Mucosa of descending colon (tissue), 3 donors: Measurements from ENCODE around the gene TMED5. TPM values are rescaled to one million over a fixed set of nuclear protein-coding genes. Genes with fewer than 3 reads are reported as not detected.

Source experiments
- ATAC-seq: fragments of 200-7000 bp; cut with Tn5 transposase; one replicate; pipeline ENCODE4 v1.9.1; 2020; ENCODE audit warnings: mild to moderate bottlenecking, moderate library complexity
- DNase-seq, 3 donors: peaks; one replicate each; pipeline ENCODE4 v3.0.0-alpha.2; 2020
- H3K36me3 ChIP-seq: fragments of 200-600 bp; one replicate; pipeline ENCODE4 v1.8.0; 2021; ENCODE audit warnings: low read depth, mild to moderate bottlenecking
- H3K4me1 ChIP-seq: fragments of 200-600 bp; one replicate; pipeline ENCODE4 v1.8.0; 2021; ENCODE audit warnings: low read depth, mild to moderate bottlenecking
- H3K4me3 ChIP-seq: fragments of 200-600 bp; one replicate; pipeline ENCODE4 v1.8.0; 2021; ENCODE audit warnings: mild to moderate bottlenecking
- H3K9me3 ChIP-seq: fragments of 200-600 bp; one replicate; pipeline ENCODE4 v1.8.0; 2021; ENCODE audit warnings: mild to moderate bottlenecking
- intact Hi-C, 2 donors: fragments of 100-400 bp; cut with DNase I in 1 of 2; cut with micrococcal nuclease in 1 of 2; formaldehyde crosslinking; loops; one replicate each; pipeline versions ENCODE4 v1.11.0 to v1.11.1; 2022; cut with DNase I, micrococcal nuclease
- total RNA-seq, 3 donors: library from RNA; stranded (reverse); fragmentation: NEBNext Ultra II Directional in 2 of 3; extraction: Animal tissue kit (Norgen Biotek cat#: 25700) in 2 of 3; gene quantifications; one replicate each; pipeline versions ENCODE4 v1.2.1 to v1.2.4, GENCODE V29; 2021 to 2023
- TF ChIP-seq, protein P1 (sequence below): fragments of 200-600 bp; IDR thresholded peaks from one replicate; pipeline ENCODE4 v1.8.0; 2022; ENCODE audit warnings: antibody characterized with exemption, mild to moderate bottlenecking
- donor health status: DM: no; HTN: no; CAD: no; lungs with moderate emphysema.
- donor health status: DM: no; HTN: no; CAD: no.
- donor health status: DM: no; HTN: yes; CAD: no.

Gene TMED5
- total RNA-seq, 3 donors from 2014 or later, result 45.1 to 47.6 (median 45.7) TPM

DNA sequence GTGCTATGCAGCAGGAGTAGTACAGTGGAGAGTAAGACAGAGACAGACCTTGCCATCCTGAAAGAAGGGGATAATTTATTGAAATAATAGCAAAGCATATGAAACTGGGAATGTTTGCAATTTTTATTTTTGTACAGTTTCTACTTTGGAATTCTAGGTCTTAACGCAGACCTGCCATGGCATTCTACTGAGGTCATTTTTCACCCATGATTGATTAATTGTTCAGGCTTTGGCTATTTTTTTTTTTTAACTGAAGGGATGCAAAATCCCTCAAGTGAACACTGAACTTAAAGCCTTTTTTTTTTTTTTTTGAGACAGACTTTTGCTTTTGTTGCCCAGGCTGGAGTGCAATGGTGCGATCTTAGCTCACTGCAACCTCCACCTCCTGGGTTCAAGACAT lies 74.0 kb downstream of the TMED5 start:
- DNase-seq (no peak), ATAC-seq (no peak)
- intact Hi-C loops, result no loop called here
- Histone ChIP-seq H3K4me3 (no peak overlapping the region), H3K4me1 (no peaks in the 10 kb centered on the region), H3K9me3 (no peaks in the 10 kb centered on the region), H3K36me3 (no peaks in the 10 kb centered on the region)
- TF ChIP-seq, protein P1, sequence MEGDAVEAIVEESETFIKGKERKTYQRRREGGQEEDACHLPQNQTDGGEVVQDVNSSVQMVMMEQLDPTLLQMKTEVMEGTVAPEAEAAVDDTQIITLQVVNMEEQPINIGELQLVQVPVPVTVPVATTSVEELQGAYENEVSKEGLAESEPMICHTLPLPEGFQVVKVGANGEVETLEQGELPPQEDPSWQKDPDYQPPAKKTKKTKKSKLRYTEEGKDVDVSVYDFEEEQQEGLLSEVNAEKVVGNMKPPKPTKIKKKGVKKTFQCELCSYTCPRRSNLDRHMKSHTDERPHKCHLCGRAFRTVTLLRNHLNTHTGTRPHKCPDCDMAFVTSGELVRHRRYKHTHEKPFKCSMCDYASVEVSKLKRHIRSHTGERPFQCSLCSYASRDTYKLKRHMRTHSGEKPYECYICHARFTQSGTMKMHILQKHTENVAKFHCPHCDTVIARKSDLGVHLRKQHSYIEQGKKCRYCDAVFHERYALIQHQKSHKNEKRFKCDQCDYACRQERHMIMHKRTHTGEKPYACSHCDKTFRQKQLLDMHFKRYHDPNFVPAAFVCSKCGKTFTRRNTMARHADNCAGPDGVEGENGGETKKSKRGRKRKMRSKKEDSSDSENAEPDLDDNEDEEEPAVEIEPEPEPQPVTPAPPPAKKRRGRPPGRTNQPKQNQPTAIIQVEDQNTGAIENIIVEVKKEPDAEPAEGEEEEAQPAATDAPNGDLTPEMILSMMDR, result no peak

DNA sequence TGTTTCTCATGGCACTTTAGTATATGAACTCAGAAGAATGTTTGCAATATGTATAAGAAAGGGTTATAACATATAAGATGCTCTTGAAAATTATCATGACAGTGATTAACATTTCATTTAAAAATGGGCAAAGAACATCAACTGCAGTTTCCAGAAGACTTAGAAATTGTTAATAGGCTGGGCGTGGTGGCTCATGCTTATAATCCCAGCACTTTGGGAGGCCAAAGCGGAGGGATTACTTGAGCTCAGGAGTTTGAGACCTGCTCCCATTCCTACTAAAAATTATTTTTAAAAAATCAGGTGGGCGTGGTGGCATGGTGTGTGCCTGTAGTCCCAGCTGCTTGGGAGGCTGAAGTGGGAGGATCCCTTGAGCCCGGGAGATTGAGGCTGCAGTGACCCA lies 78.1 kb downstream of the TMED5 start:
- H3K4me1 ChIP-seq, result no peaks in the 10 kb centered on the region
- TF ChIP-seq, protein P1, result no peak
- no peaks in the 10 kb centered on the region for H3K36me3 ChIP-seq
- ATAC-seq, result no peak
- no peak for DNase-seq
- H3K9me3 ChIP-seq, result no peaks in the 10 kb centered on the region
- H3K4me3 ChIP-seq, result no peak overlapping the region
- intact Hi-C loops, result no loop called here

Other genes with a start within 250 kb of the TMED5 start
- 10 to 100 TPM in 2 of 3 donors, 1 to 10 TPM in 1; 7.6 to 20.4 (median 12.8) TPM for gene DIPK1A, start 219.0 kb downstream of the TMED5 start, total RNA-seq
- 10 to 100 TPM; 22.5 to 32.1 (median 23.6) TPM for gene MTF2, start 101.1 kb downstream of the TMED5 start, total RNA-seq
- gene CCDC18, start 311 bp upstream of the TMED5 start, total RNA-seq, result 1 to 10 TPM; 2.7 to 7.7 (median 3.2) TPM
- 10 to 100 TPM; 45.1 to 50.3 (median 47.4) TPM for gene DR1, start 165.5 kb upstream of the TMED5 start, total RNA-seq